HS-27A (cell line): ENCODE measurements around the gene TSSK3.

Experiments
- DNase-seq: peaks from one replicate; pipeline ENCODE4 v3.0.0-alpha.2; 2012; ENCODE audit warnings: low read depth, missing footprints

Gene TSSK3

GRCh38 chr1:32400876-32401631 lies 38.7 kb downstream of the TSSK3 start:
- peak; percentile 81 for DNase-seq

GRCh38 chr1:32404946-32405345 lies 42.6 kb downstream of the TSSK3 start:
- DNase-seq: no peak

GRCh38 chr1:32405672-32406467 lies 43.5 kb downstream of the TSSK3 start:
- DNase-seq: no peak

GRCh38 chr1:32406629-32407111 lies 44.3 kb downstream of the TSSK3 start:
- no peak for DNase-seq

- DNase-seq: no peak
These were observed 48.9 kb downstream of the TSSK3 start for GRCh38 chr1:32411261-32411660.

- peak; percentile 61 for DNase-seq
These were observed 51.3 kb downstream of the TSSK3 start for GRCh38 chr1:32413507-32414185.
